ENCODE results near the gene NDUFB1.

Gene NDUFB1

DNA sequence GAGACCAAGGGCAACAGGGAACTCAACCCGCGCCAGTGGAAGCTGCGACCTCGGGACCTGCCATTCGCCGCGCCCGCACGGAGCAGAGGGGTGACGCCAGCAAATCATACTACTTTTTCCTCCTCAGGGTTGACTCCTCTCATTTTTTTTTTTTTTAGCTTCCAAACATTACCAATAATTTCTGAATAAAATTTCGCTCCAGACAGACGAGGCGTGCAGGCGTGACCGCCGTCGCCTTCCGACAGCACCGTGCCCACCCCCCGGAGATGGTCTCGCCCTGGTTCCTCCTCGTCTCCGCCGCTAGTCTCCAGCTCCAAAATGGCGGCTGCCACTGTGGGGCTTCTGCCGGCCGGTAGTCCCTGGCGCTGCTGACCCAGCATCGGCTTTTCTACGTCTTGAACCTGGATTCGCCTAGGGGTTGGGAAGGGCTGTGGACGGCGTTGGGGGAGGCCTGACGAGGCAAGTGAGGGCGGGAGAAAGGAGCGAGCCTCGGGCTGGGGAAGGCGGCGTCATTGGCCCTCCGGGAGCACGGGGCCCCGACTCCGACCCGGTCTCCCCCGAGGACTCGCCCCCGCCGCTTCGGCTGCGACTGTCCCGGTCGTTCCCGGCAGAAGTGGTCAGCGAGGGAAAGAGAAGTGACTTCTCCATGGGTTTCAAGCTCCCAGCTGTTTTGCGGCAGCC lies at the start of gene NDUFB1, which contains the start of gene CPSF2:
Gene NDUFB1, minus strand, starts transcription at position 37 of the 681 bp plus-strand sequence. CDS start 4,069 bp downstream, outside the sequence.
Gene CPSF2, plus strand, starts transcription at position 300 of the 681 bp plus-strand sequence. CDS start 9,016 bp downstream, outside the sequence.
- DNase-seq, result peak; percentile 80

DNA sequence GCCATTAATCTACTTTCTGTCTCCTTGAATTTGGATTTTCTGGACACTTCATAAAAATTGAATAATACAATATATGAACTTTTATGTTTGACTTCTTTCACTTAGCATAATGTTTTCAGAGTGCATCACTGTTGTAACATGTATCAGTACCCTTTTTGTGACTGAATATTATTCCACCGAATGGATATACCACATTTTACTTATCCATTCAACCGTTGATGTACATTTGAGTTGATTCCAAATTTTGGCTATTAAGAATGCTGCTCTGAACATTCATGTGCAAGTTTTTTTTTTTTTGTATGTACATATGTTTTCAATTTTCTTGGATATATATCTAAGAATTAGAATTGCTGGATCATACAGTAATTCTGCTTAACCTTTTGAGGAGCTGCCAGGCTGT lies 43.5 kb upstream of the NDUFB1 start:
- DNase-seq, result no peak

DNA sequence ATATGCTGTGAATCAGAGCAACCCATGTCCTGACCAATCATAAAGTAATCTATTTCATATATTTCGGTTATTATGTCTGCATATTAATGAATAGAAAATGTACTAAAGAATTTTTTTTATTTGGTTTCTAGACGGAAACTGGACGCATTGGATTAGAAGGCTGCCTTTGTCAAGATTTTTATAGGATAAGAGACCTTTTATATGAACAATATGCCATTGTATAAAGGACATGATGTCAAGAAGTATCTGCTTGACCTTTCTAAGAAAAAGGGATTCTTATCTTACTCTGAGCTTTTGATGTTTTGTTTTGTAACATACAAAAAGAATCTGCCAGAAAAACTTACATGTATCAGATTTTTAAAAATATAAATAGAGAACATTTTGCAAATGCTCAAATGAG lies 40.0 kb upstream of the NDUFB1 start:
- DNase-seq, result no peak

DNA sequence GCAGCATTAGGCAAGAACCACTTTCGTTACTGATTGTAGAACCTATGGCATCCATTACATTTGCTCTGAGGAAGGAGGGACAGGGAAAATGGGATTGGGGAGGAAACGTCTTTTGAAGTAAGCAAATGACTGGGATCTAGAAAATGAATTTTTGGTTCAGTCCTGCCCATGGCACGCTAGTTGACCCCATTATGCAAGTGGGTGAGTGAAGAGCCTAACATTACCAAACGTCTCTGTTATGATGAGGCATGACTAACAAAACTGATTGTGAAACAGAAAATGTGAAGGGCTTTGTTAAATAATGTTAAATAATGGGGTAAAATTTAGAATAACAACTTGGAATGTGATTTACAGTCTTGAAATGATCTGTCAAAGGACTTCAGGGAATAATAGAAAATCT lies 39.1 kb upstream of the NDUFB1 start:
- DNase-seq, result no peak

DNA sequence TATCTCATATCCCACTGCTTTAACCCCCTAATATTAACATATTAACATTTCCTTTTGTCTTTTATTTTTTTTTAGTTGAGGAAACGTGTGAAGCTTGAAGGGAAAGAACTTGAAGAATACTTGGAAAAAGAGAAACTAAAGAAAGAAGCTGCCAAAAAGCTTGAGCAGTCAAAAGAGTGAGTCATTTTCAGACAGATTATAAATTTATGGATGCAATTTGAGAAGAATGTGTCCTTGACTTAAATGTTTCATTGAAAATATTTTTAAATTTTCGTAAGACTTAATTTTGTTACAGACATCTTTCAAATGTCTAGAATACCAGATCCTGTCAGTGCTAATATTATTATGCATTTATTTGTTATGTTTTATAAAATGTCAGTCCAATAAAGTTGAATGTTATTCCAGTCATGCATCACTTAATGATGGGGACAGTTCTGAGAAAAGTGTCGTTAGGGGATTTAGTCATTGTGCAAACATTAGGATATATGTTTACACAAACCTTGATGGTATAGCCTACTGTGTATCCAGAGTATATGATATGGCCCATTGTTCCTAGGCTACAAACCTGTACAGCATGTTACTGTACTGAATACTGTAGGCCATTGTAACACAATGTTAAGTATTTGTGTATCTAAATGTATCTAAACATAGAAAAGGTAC lies 32.9 kb upstream of the NDUFB1 start:
- no peak for DNase-seq

DNA sequence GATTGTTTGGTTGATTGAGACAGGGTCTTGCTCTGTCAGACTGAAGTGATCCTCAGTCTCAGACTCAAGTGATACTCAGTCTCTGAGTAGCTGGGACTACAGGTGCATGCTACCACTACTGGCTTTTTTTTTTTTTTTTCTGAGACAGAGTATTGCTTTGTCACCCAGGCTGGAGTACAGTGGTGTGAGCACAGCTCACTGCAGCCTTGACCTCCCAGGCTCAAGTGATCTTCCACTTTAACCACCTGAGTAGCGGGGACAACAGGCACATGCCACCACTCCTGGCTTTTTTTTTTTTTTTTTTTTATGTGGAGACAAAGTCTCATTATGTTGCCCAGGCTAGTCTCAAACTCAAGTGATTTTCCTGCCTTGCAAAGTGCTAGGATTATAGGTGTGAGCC lies 32.1 kb upstream of the NDUFB1 start:
- no peak for DNase-seq

DNA sequence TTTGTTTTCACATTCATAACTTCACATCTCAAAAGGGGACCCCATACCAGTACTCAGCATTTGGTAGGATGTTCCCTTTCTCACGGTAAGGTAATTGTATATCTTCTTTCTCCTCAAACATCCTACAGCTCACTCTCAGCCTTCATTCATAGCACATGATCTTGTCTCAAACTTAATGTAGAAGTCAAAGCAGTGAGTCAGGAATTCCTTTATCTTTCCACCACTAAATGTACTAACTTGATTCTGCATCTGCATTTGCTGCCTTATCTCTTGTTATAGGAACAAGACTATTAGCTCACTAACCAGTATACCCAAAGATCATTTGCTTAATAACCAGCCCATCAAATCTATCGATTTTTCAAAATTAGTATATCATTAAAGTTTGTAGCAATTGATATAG lies 23.2 kb upstream of the NDUFB1 start:
- no peak for DNase-seq

DNA sequence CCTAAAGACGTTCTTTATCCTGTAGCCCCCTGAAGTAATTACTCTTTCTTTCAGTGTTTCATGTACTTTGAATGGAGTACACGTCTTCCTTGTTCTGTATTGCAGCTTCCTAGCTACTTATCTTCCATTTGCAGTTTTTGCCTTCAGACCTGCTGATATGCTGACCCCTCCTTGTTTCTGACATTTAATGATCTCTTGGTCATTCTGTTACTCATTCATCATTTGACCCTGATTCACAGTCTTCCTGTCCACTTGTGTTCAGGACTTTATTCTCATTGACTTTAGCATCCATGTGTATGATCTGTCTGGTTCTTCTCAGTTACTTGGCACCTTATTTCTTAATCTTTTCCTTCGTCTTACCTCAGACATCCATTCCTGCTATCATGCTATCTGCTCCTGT lies 22.5 kb upstream of the NDUFB1 start:
- no peak for DNase-seq

DNA sequence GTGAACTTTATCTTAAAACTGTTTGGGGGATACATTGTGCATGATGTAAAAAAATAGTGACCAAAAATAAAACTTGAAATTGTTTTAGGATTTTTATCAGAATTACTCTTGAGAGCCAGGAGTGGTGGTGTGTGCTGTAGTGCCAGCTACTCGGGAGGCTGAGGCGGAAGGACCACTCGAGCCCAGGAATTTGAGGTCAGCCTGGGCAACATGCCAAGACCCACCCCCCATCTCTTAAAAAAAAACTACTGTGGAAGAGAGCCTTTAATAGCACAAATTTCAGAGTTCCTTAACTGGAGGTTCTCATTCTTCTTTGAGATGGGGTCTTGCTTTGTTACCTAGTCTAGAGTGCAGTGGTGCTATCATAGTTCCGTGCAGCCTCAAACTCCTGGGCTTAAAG lies 21.8 kb upstream of the NDUFB1 start:
- DNase-seq, result no peak

DNA sequence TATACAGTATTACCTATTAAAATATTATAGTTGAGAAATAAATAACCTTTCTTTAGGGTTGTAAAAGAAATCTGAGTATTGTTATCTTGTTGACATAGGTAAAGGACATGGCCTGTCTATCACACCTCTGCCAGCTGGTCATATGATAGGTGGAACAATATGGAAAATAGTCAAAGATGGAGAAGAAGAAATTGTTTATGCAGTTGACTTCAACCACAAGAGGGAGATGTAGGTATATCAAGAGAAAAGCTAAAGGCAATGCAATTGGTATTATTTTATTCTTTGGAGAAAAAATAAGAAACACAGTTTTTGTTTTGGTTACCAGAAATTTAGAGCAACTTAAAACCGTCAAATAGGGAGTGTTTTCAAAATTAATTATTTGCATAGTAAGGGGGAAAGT lies 13.8 kb upstream of the NDUFB1 start:
- DNase-seq, result no peak

DNA sequence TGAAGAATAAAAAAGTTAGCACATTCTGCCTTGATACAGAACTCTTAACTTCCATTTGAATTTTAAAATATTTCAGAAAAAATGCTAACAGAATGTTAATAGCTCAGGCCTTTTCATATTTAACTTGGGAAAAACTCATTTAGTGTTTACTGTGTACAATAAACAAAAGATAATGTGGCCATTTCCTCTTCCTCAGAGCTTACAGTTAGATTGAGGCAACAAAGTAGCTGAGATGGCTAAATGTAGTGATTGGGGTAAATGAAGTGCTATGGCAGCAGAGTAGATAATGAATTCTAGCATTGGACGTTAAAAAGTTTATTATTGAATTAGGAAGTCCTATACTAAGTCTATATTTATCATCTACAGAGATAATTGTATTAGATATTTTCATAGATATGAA lies 12.9 kb upstream of the NDUFB1 start:
- DNase-seq, result no peak

DNA sequence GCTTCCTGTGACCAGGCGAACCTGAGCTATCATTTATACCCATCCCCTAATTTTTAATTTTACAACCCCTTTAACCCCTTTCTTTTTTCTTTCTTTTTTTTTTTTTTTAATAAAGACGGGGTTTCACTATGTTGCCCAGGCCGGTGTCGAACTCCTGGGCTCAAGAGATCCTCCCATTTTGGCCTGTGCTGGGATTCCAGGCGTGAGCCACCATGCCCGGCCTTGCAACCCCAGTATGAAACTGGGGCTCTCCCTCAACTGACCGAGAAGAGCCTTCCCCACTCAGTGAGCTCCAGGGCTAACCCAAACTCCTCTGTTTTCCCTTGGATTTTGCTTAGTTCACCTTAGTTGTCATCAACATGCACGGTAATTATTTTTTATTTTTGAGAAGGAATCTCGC lies 1.3 kb upstream of the NDUFB1 start:
- DNase-seq, result no peak

DNA sequence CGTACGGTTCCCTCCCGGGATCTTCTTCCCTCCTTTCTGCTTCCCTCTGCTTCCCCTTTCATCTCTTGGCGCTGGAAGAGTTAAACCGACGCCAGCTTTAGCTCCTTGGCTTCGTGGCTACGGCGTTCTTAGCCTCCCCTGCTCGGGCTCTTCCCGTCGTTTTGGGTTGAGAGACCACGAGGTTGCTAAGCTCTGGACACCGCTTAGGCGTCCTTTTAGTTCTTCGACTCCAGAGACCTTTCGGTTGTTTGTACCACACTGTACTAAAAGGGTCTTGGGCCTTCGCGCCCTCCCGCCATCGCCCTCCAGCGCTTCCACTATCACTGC lies 808 bp upstream of the NDUFB1 start:
- DNase-seq, result no peak

DNA sequence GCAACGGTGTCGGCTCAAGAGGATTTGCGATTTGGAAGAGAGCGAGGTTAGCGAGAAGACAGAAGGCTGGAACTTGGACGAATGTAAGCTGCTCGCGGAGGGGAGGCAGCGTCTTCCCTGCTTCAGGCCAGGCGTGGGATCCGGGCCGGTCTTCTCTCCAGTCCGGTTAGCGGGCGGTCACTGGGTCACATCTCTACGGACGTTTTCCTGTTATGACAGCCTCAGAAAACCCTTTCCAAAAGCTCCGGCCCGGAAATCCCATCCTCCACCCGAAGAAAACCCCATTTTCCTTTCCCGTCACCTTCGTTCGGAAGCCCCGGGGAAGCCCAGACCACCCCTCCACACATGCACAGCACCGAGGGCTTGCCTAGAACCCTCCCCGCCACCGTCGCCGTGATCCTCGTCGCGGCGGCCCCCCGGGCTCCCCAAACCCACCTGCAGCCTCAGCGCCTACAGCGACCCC lies 268 bp downstream of the NDUFB1 start:
- no peak for DNase-seq

DNA sequence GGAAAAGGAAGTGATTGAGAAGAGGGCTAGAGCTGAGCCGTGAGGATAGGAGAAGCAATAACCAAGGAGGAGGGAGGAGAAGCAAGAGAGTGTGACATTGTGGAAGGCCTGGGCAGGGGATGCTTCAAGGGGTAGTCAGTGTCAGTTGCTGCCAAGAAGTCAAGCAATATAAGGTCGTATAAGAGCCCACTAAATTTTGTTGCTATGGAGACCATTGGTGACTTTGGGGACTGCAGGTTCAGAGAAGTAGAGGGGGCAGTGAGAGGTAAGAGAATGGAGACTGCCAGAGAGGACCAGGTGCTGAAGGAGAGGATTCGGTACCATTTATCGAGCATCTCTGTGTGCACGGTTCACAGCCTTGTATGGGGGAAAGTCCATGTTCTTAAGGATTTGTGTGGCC lies 12.0 kb downstream of the NDUFB1 start:
- DNase-seq, result no peak

DNA sequence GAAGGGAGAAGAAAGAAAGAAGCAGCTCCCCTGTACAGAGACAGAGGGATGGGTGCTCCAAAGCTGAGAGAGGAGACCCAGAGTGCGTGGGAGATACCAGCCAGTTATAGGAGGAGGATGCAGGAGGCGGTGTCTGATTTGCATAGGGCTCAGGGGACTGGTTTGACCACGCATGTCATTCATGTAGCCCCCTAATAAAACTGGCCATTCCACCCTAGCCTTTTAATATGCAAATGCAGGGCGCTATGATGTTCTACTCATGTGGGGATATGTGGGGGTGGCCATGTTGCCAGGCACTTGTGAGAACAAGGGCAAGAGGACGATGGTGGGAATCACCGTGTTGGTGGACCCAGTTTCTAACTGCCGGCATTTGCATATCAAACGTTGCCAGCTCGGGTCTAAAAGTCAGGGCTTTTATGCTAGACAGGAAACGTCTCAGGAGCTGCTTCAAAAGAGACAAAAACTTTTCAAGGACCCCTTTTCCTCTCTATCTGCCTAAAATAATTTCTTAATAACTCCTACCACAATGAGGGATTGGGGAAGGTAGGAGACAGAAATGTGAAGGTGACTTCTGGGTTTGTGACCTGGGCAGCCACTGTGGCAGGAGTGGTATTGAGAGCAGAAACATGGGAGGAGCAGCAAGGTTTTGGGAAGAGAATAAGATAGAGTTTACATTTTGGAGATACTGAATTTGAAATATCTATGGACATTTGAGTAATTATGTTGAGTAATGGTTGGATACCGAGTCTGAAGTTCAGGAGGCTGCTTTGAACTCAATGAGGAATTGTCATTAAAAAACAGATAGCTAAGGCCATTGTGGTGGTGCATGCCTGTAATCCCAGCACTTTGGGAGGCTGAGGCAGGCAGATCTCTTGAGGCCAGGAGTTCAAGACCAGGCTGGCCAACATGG lies 12.9 kb downstream of the NDUFB1 start:
- DNase-seq, result peak in 1 of 2 donors; percentile 11

DNA sequence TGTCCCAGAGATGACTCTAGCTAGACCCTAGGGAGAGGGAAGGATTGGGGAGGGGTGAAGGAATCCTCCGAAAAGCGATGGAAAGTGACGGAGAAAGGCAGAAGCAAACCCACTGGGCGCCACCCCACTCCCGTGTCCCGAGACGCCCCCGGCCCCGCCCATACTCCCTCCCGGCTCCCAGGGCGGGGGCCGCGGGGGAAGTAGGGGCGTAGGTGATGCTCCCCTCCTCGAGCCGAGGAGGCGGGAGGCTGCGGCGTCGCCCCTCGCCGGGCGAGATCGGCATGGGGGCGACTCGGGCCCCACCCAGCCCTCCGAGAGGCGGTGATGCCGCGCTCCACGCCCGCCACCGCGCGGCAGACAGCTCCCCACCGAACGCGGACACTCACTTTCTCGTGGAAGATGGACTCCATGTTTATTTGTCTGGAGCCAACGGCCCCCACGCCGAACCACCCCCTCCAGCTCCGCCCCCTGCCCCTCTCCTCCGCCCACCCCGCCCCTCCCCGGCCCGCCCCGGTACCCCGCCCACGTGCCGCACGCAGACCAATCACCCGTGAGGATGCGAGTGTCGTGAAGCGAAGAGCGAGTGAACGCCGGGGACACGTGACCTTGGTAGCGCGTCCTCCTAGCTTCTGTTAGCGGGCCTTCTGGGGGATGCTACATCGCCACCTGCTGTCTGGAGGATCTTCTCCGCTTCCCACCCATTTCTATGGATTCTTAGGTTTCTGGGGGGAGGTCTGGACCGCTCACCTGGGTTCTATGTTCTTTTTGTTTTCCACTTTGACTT lies 15.2 kb downstream of the NDUFB1 start, which contains the start of gene ATXN3:
Gene ATXN3, minus strand, starts transcription at position 440 of the 784 bp plus-strand sequence. Its CDS starts 30 bp downstream, at position 410.
- peak; percentile 91 to 93 for DNase-seq

DNA sequence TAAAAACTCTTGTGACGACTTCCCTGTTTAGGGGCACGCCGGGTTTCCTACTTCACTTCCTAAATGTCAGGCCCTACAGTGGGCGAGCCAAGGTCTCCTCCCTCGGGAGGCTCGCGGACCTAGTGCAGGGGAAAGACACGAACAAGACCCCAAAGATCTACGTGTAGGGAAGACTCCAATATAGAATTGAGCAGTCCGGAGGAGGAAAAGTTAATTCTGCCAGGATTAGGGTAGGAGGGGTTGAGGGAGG lies 15.7 kb downstream of the NDUFB1 start:
- DNase-seq, result no peak

DNA sequence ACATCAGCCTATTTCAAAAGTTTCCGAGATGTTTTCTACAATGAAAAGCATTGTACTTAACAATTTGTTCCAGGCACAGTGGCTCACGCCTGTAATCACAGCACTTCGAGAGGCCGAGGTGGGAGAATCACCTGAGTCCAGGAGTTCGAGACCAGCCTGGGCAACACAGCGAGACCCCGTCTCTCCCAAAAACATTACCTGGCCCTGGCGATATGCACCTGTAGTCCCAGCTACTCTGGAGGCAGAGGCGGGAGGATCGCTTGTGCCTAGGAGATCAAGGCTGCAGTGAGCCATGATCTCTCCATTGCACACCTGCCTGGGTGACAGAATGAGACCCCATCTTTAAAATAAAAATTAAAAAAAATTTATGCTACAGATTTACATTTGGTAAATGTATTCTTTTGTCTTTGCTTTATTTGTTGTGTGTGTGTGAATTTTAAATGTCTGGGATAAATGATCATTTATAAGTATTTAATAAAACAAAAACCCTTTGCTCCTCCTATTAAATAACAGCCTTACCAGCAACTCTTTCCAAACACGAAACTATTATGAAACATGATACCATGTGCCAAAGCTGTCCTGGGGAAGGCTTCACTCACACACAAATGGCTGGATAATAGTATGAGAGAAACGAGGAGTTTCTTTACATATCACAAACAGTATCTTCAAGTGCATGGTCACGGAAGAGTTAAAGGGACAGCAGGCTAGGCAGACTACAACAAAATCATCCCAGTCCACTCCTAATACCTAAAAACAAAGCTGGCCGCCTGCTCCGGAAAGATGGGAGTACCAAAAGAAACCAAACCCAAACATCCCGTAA lies 16.2 kb downstream of the NDUFB1 start:
- DNase-seq, result no peak

DNA sequence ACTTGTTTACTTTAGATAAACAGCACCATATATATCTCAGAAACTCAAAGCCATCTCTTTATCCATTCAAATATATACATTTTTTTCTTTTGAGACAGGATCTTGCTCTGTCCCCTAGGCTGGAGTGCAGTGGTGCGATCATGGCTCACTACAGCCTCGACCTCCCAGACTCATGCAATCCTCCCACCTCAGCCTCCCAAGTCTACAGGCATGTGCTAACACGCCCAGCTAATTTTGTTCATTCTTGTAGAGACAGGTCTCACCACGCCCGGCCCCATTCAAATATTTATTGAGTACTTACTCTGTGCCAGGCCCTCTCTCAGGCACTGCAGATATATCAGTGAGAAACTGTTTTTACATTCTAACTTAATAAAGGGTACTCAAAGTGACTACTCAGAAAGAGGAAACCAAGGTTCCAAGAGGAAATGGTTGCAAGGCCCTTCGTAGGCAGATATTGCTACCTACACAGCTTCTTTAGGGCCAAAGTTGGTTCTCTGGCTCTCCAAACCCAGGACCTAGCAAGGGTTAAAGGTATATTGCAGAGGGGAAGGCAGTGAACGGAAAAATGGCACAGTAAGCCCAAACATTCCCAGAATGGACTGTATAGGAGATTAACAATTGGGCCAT lies 18.0 kb downstream of the NDUFB1 start:
- no peak for DNase-seq

DNA sequence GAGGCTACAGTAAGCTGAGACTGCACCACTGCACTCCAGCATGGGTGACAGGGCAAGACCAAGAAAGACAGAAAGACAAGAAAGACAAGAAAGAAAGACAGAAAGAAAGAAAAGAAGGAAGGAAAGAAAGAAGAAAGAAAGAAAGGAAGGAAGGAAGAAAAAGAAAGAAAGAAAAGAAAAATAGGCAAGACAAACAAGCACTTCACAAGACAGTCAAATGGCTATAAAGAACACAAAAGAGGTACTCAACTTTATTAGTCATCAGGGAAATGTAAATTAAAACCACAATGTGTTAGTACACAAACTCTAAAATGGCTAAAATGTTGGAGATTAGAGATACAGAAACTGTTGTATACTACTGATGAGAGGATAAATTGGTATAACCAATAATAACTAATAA lies 21.7 kb downstream of the NDUFB1 start:
- no peak for DNase-seq

DNA sequence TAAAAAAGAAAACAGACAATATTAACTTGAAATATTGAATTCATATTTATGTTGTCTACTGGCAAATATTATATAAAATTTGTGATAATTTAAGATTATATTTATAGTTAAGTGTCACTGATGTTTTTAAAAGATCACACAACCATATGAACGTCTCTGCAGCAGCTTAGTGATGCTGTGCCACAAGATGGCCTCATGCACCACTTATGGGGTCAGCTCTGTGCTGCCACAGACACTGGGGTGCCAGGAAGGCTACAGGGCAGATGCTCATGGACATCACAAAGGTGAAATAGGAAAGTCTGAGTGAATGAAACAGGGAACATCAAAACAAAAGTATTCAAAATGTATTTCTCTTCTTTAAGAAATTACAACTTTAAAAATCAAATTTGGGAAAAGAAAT lies 28.2 kb downstream of the NDUFB1 start:
- DNase-seq, result no peak

All from stimulated activated CD4-positive, alpha-beta T cell treated with anti-CD3 and anti-CD28 coated beads, Interleukin-2, amount 100 ng/mL, for 48 hours (primary cell).